Prostate gland (tissue), 2 donors: ENCODE measurements around the gene PPP3R1. TPM values are rescaled to one million over a fixed set of nuclear protein-coding genes. Genes with fewer than 3 reads are reported as not detected.

Experiments
- DNase-seq: peaks from one replicate; pipeline ENCODE4 v3.0.0-alpha.2; 2019; ENCODE audit warnings: low spot score
- H3K27ac ChIP-seq, 2 donors: fragments of 200-600 bp; sonication (generic); 2 replicates each; pipeline ENCODE4 v1.5.1; 2017 to 2019
- H3K27me3 ChIP-seq: fragments of 200-600 bp; sonication (generic); replicated peaks from 2 replicates; pipeline ENCODE4 v1.5.1; 2019; ENCODE audit not compliant: insufficient read depth
- H3K36me3 ChIP-seq, 2 donors: fragments of 200-600 bp; sonication (generic); 1 replicate in 1 of 2; 2 replicates in 1 of 2; pipeline versions ENCODE4 v1.5.1 to v1.8.1; 2017 to 2019
- H3K4me1 ChIP-seq: fragments of 200-600 bp; sonication (generic); replicated peaks from 2 replicates; pipeline ENCODE4 v1.5.1; 2019
- H3K4me3 ChIP-seq, 2 donors: fragments of 200-600 bp; sonication (generic); 2 replicates each; pipeline ENCODE4 v1.5.1; 2017 to 2019
- H3K9me3 ChIP-seq: fragments of 200-600 bp; sonication (generic); 2 replicates; pipeline ENCODE4 v1.5.1; 2017
- CTCF ChIP-seq, 4 experiments: fragments of 200-600 bp in 2 of 4; fragments of 450-650 bp in 2 of 4; sonication (generic) in 2 of 4; IDR thresholded peaks; 1 replicate in 3 of 4; 2 replicates in 1 of 4; pipeline ENCODE4 v1.5.1; 2016 to 2019; ENCODE audit warnings: antibody characterized with exemption in 4 of 4, mild to moderate bottlenecking in 2 of 4, moderate library complexity in 2 of 4
- POLR2A ChIP-seq: fragments of 450-650 bp; IDR thresholded peaks from one replicate; pipeline ENCODE4 v1.6.1; 2016; ENCODE audit warnings: antibody characterized with exemption, mild to moderate bottlenecking
- POLR2AphosphoS5 ChIP-seq: sonication (generic); formaldehyde crosslinking; IDR thresholded peaks from one replicate; pipeline ENCODE4 v1.6.1; 2017; ENCODE audit warnings: antibody characterized with exemption
- WGBS: methylation state at CpG from one replicate; pipeline ENCODE4 v1.1.5; 2018; 5-methylcytosine and 5-hydroxymethylcytosine counted together
- intact Hi-C: fragments of 100-400 bp; cut with DNase I; formaldehyde crosslinking; loops from one replicate; pipeline ENCODE4 v1.14.2; 2022
- total RNA-seq, 2 donors: library from RNA; depleted of rRNA; stranded (reverse); fragments of >200 nt; gene quantifications; one replicate each; pipeline ENCODE4 v1.1.0, GENCODE V29; 2016

The PPP3R1 gene
- total RNA-seq, 2 donors from 2014 or later, result 31.3 to 34.9 TPM

- TF ChIP-seq CTCF (IDR thresholded peaks at IDR 0.05) (no peak), POLR2A (no peak), POLR2AphosphoS5 (no peak)
- peaks cover 4% of the 10 kb centered on the region for H3K4me1 ChIP-seq
- H3K36me3 ChIP-seq, result no peaks in the 10 kb centered on the region
- H3K27me3 ChIP-seq, result no peaks in the 10 kb centered on the region
- no peak overlapping the region for H3K4me3 ChIP-seq
- WGBS, result 84% methylated on average over 1 of the region's 1 CpG
- DNase-seq, result no peak
- no peaks in the 10 kb centered on the region for H3K9me3 ChIP-seq
- intact Hi-C loops, result loop anchor here (5.0 to 10.0 kb wide), 2 partner anchors 158 to 164 kb away; no protein-coding TSS in a partner anchor
- H3K27ac ChIP-seq, result no peak overlapping the region
Measured at GRCh38 chr2:68280796-68281195, 28.5 kb upstream of the PPP3R1 start.

GRCh38 chr2:68280348-68280747 is 28.0 kb upstream of the PPP3R1 start:
- Histone ChIP-seq H3K27me3 (no peaks in the 10 kb centered on the region), H3K4me3 (no peak overlapping the region), H3K9me3 (no peaks in the 10 kb centered on the region), H3K4me1 (peaks cover 4% of the 10 kb centered on the region), H3K36me3 (no peaks in the 10 kb centered on the region), H3K27ac (peak overlapping the region; percentile 56 to 57)
- no peak for TF ChIP-seq POLR2A
- no peak for TF ChIP-seq CTCF (IDR thresholded peaks at IDR 0.05)
- no peak for TF ChIP-seq POLR2AphosphoS5
- DNase-seq, result no peak
- intact Hi-C loops, result loop anchor here (5.0 to 10.0 kb wide), 2 partner anchors 158 to 164 kb away; no protein-coding TSS in a partner anchor
- WGBS, result 26% methylated on average over 1 of the region's 1 CpG

GRCh38 chr2:68279691-68280090 is 27.4 kb upstream of the PPP3R1 start:
- peak overlapping the region; percentile 56 to 57 for H3K27ac ChIP-seq
- H3K27me3 ChIP-seq, result no peaks in the 10 kb centered on the region
- H3K36me3 ChIP-seq, result no peaks in the 10 kb centered on the region
- peak; percentile 56 for DNase-seq
- intact Hi-C loops, result loop anchor here (5.0 to 10.0 kb wide), 2 partner anchors 157 to 165 kb away; no protein-coding TSS in a partner anchor
- TF ChIP-seq POLR2AphosphoS5, result peak; percentile 73
- no peak for TF ChIP-seq POLR2A
- TF ChIP-seq CTCF (IDR thresholded peaks at IDR 0.05), result no peak
- H3K4me3 ChIP-seq, result no peak overlapping the region
- 20% methylated on average over 4 of the region's 4 CpGs for WGBS
- H3K4me1 ChIP-seq, result peaks cover 4% of the 10 kb centered on the region
- H3K9me3 ChIP-seq, result no peaks in the 10 kb centered on the region

GRCh38 chr2:68278169-68278568 is 25.8 kb upstream of the PPP3R1 start:
- peaks cover 4% of the 10 kb centered on the region for H3K4me1 ChIP-seq
- H3K27ac ChIP-seq, result no peak overlapping the region
- TF ChIP-seq POLR2AphosphoS5 (no peak), POLR2A (no peak), CTCF (IDR thresholded peaks at IDR 0.05) (no peak)
- intact Hi-C loops, result no loop called here
- no peaks in the 10 kb centered on the region for H3K27me3 ChIP-seq
- no peaks in the 10 kb centered on the region for H3K9me3 ChIP-seq
- no peaks in the 10 kb centered on the region for H3K36me3 ChIP-seq
- no peak for DNase-seq
- 100% methylated on average over 1 of the region's 1 CpG for WGBS
- no peak overlapping the region for H3K4me3 ChIP-seq

DNA sequence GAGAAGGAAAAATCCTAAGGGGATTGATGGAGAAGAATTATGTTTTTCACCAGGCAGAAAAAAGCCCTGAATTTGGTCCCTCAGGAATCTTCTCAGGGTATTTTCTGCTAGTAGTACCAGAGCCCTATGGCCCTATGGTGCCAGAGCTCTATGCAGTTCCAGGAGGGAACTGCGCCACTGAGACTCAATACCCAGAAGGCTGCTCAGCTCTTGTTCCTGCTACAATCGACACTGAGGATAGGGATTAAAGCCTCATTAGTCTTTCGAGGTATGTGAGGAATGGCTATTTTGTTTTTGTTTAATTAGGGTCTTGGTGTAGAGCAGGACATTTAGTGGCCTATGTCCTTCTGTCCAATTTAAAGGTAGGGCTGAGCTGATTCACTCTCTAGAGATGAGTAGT is 21.7 kb upstream of the PPP3R1 start:
- no peaks in the 10 kb centered on the region for H3K4me1 ChIP-seq
- H3K4me3 ChIP-seq, result no peak overlapping the region
- no peaks in the 10 kb centered on the region for H3K36me3 ChIP-seq
- 63% methylated on average over 3 of the region's 3 CpGs for WGBS
- intact Hi-C loops, result no loop called here
- no peaks in the 10 kb centered on the region for H3K27me3 ChIP-seq
- no peak for DNase-seq
- H3K27ac ChIP-seq, result no peak overlapping the region
- H3K9me3 ChIP-seq, result no peaks in the 10 kb centered on the region
- TF ChIP-seq POLR2AphosphoS5, result no peak
- no peak for TF ChIP-seq CTCF (IDR thresholded peaks at IDR 0.05)
- TF ChIP-seq POLR2A, result no peak
